NCI-H1694 (cell line): Measurements from ENCODE around the gene GPR84.
A peak's percentile ranks its signal among the peaks of the same experiment; 100 is the strongest.
"Not testable (repeated sequence)": the region's sequence is repeated elsewhere in the genome, so short reads cannot be mapped to it uniquely, and the experiment has no call there.

Experiments
- DNase-seq: peaks from one replicate; lab custom pipeline; 2025; lab: John Stamatoyannopoulos, UW

Gene GPR84

GRCh38 chr12:54356228-54356627, 8.1 kb downstream of the GPR84 start:
- no peak for DNase-seq

GRCh38 chr12:54355104-54355815, 9.0 kb downstream of the GPR84 start:
- DNase-seq, result no peak

GRCh38 chr12:54354271-54354670, 10.0 kb downstream of the GPR84 start:
- not testable (repeated sequence) for DNase-seq

- peak; percentile 14 for DNase-seq
Observed at GRCh38 chr12:54352891-54353874, 11.1 kb downstream of the GPR84 start.

GRCh38 chr12:54352022-54352531, 12.2 kb downstream of the GPR84 start:
- peak; percentile 40 for DNase-seq

- no peak for DNase-seq
Observed at GRCh38 chr12:54351341-54351740, 12.9 kb downstream of the GPR84 start.

GRCh38 chr12:54350743-54351142, 13.5 kb downstream of the GPR84 start:
- DNase-seq, result no peak

- DNase-seq, result peak; percentile 18
Observed at GRCh38 chr12:54349679-54350078, 14.6 kb downstream of the GPR84 start.

- no peak for DNase-seq
Observed at GRCh38 chr12:54349036-54349435, 15.2 kb downstream of the GPR84 start.

GRCh38 chr12:54341378-54342300, 22.6 kb downstream of the GPR84 start:
- no peak for DNase-seq

- no peak for DNase-seq
Observed at GRCh38 chr12:54340846-54341245, 23.4 kb downstream of the GPR84 start.

GRCh38 chr12:54338698-54339296, 25.5 kb downstream of the GPR84 start:
- DNase-seq, result no peak

- no peak for DNase-seq
Observed at GRCh38 chr12:54337854-54338650, 26.2 kb downstream of the GPR84 start.

GRCh38 chr12:54337280-54337842, 26.9 kb downstream of the GPR84 start:
- DNase-seq, result no peak

GRCh38 chr12:54333420-54334034, 30.8 kb downstream of the GPR84 start:
- no peak for DNase-seq

- DNase-seq, result no peak
Observed at GRCh38 chr12:54331461-54331860, 32.8 kb downstream of the GPR84 start.

- DNase-seq, result no peak
Observed at GRCh38 chr12:54330442-54330841, 33.8 kb downstream of the GPR84 start.

- DNase-seq, result no peak
Observed at GRCh38 chr12:54329759-54330158, 34.5 kb downstream of the GPR84 start.

- DNase-seq, result no peak
Observed at GRCh38 chr12:54328595-54329337, 35.5 kb downstream of the GPR84 start.
